MCF 10A (cell line): ENCODE data around the gene BMP2K. TPM values are rescaled to one million over a fixed set of nuclear protein-coding genes. Genes with fewer than 3 reads are reported as not detected.

Experiments
- BruUV-seq: library from RNA; stranded (reverse); fragments of 400-500 nt; replicated peaks from 2 replicates; lab custom pipeline; 2021; lab: Mats Ljungman, UMichigan
- CTCF ChIA-PET: fragments of 300-600 bp; sonication (Branson Sonifier 250); formaldehyde crosslinking; extraction: SDS; loops from one replicate; lab custom pipeline; 2021; ENCODE audit warnings: antibody characterized with exemption, inconsistent platforms; lab: Yijun Ruan, JAX
- POLR2A ChIA-PET: fragments of 300-600, 350-650 bp; sonication (Branson Sonifier 250); formaldehyde crosslinking; extraction: SDS; loops from one replicate; lab custom pipeline; 2020; ENCODE audit warnings: antibody characterized with exemption, inconsistent platforms; lab: Yijun Ruan, JAX
- DNase-seq: peaks from one replicate; pipeline ENCODE4 v3.0.0-alpha.2; 2018; ENCODE audit not compliant: unreplicated experiment
- H3K27ac Mint-ChIP-seq: one replicate; pipeline ENCODE4 v1.8.0; 2022; ENCODE audit warnings: mild to moderate bottlenecking, low read depth, mixed read lengths; ENCODE audit not compliant: unreplicated experiment
- H3K27me3 Mint-ChIP-seq: one replicate; pipeline ENCODE4 v1.8.0; 2022; ENCODE audit warnings: mixed read lengths; ENCODE audit not compliant: insufficient read depth, unreplicated experiment
- H3K36me3 Mint-ChIP-seq: one replicate; pipeline ENCODE4 v1.8.0; 2022; ENCODE audit warnings: mild to moderate bottlenecking, moderate library complexity, mixed read lengths; ENCODE audit not compliant: insufficient read depth, unreplicated experiment
- H3K4me1 Mint-ChIP-seq: one replicate; pipeline ENCODE4 v1.8.0; 2022; ENCODE audit warnings: mixed read lengths; ENCODE audit not compliant: insufficient read depth, unreplicated experiment
- H3K4me3 Mint-ChIP-seq: one replicate; pipeline ENCODE4 v1.8.0; 2022; ENCODE audit warnings: mild to moderate bottlenecking, moderate library complexity, mixed read lengths; ENCODE audit not compliant: unreplicated experiment
- H3K9me3 Mint-ChIP-seq: one replicate; pipeline ENCODE4 v1.8.0; 2022; ENCODE audit warnings: mixed read lengths; ENCODE audit not compliant: unreplicated experiment
- intact Hi-C: fragments of 100-400 bp; cut with micrococcal nuclease; formaldehyde crosslinking; loops from 2 replicates; pipeline ENCODE4 v1.14.1; 2022
- total RNA-seq: library from RNA; stranded (reverse); gene quantifications from 2 replicates; pipeline ENCODE4 v1.2.3, GENCODE V29; 2022
- TF ChIP-seq, protein P1 (sequence below): fragments of 200-600 bp; IDR thresholded peaks from one replicate; pipeline ENCODE4 v1.8.0; 2022; ENCODE audit warnings: antibody characterized with exemption, mild to moderate bottlenecking; ENCODE audit not compliant: unreplicated experiment

BMP2K gene
- total RNA-seq, 1 experiment from 2014 or later: 47.3 TPM

DNA sequence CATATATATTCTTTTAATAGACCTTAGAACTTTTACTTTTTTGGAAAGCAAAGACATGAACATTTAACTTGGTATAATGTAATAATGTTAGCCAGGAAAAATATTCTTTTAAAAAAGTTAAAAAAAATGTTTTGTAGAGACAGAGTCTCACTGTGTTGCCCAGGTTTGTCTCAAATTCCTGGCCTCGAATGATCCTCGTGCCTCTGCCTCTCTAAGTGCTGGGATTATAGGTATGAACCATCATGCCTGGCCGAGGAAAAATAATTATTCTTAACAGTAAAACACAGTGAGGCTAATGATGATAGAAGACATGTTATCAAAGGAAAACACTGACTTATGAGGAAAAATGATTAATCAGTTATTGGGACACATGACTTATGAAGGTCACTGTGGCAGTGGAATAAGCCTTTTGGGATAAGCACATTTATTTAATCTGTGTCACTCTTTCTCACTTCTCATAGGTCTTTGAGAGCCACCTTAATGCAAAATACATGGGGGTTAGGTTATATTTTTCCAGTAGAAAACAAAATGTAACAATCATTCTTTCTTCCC, 6.0 kb upstream of the BMP2K start:
- TF ChIP-seq, protein P1, sequence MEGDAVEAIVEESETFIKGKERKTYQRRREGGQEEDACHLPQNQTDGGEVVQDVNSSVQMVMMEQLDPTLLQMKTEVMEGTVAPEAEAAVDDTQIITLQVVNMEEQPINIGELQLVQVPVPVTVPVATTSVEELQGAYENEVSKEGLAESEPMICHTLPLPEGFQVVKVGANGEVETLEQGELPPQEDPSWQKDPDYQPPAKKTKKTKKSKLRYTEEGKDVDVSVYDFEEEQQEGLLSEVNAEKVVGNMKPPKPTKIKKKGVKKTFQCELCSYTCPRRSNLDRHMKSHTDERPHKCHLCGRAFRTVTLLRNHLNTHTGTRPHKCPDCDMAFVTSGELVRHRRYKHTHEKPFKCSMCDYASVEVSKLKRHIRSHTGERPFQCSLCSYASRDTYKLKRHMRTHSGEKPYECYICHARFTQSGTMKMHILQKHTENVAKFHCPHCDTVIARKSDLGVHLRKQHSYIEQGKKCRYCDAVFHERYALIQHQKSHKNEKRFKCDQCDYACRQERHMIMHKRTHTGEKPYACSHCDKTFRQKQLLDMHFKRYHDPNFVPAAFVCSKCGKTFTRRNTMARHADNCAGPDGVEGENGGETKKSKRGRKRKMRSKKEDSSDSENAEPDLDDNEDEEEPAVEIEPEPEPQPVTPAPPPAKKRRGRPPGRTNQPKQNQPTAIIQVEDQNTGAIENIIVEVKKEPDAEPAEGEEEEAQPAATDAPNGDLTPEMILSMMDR: no peak
- Mint-ChIP-seq H3K4me1 (peaks cover 12% of the 10 kb centered on the region), H3K9me3 (no peaks in the 10 kb centered on the region), H3K4me3 (no peak overlapping the region), H3K36me3 (peaks cover 6% of the 10 kb centered on the region), H3K27ac (no peak overlapping the region), H3K27me3 (no peaks in the 10 kb centered on the region)
- no peak for DNase-seq
- CTCF ChIA-PET: interaction anchor here (0.7 kb wide), 1 partner anchor 83 kb away, joined by 3 read pairs; no protein-coding TSS in a partner anchor
- intact Hi-C loops: no loop called here
- POLR2A ChIA-PET: no interaction called here
- BruUV-seq: no TSS peak

DNA sequence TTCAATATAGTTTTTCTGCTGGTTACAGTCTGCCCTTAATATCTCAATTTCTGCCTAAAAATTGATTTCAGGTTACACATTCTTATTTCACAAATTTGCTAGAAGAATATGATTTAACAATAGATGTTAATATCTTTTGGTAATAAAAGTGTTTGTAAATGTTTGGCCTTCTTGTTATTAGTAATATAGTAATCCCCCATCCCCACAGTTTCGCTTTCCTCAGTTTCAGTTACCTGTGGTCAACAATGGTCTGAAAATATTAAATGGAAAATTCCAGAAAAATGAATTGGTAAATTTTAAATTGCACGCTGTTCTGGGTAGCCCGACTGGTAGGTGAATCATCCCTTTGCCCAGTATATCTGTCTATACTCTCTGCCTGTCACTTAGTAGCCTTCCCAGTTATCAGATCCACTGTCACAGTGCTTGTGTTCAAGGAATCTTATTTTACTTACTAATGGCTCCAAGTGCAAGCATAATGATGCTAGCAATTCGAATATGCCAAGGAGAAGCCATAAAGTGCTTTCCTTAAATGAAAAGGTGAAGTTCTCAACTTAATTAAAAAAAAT, 3.5 kb upstream of the BMP2K start:
- Mint-ChIP-seq H3K27ac (no peak overlapping the region), H3K27me3 (no peaks in the 10 kb centered on the region), H3K4me3 (no peak overlapping the region), H3K9me3 (no peaks in the 10 kb centered on the region), H3K36me3 (peaks cover 6% of the 10 kb centered on the region), H3K4me1 (peaks cover 6% of the 10 kb centered on the region)
- POLR2A ChIA-PET: interaction anchor here (7.0 kb wide), 1 partner anchor 128 kb away, joined by 87 read pairs; no protein-coding TSS in a partner anchor
- BruUV-seq: no TSS peak
- intact Hi-C loops: no loop called here
- CTCF ChIA-PET: interaction anchor here (0.7 to 1.1 kb wide), 3 partner anchors 91 to 125 kb away, joined by 3 read pairs; no protein-coding TSS in a partner anchor
- TF ChIP-seq, protein P1: no peak
- no peak for DNase-seq

DNA sequence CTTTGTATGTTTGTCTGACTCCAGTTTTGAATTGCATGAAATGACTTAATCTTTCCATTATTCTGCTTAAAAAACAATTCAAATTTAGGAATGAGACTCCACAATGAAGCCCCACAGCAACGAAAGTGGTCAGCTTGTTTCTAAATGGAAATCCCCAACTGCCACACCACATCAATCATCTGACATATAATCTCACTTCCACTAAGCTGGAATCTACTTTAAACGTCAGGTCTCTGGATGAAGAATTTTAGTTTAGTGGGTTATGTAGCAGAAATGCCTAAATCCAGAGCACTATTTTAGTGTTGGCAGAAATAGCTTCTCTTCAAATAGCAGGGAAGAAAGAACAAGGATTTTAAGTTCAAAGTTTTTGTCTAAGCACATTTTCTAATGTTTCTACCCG, 1.7 kb upstream of the BMP2K start:
- no TSS peak for BruUV-seq
- TF ChIP-seq, protein P1: no peak
- H3K4me3 Mint-ChIP-seq: no peak overlapping the region
- no peak overlapping the region for H3K27ac Mint-ChIP-seq
- intact Hi-C loops: no loop called here
- H3K27me3 Mint-ChIP-seq: no peaks in the 10 kb centered on the region
- POLR2A ChIA-PET: interaction anchor here (0.8 to 7.0 kb wide), 8 partner anchors 10 to 130 kb away, joined by 3 to 87 read pairs (median 4); no protein-coding TSS in a partner anchor
- H3K4me1 Mint-ChIP-seq: no peaks in the 10 kb centered on the region
- CTCF ChIA-PET: interaction anchor here (0.6 to 1.5 kb wide), 4 partner anchors 129 to 162 kb away, joined by 3 to 6 read pairs (median 4); no protein-coding TSS in a partner anchor
- no peaks in the 10 kb centered on the region for H3K9me3 Mint-ChIP-seq
- no peak for DNase-seq
- peaks cover 6% of the 10 kb centered on the region for H3K36me3 Mint-ChIP-seq
